D721Med (cell line): ENCODE data around the gene RAB8B.

Experiments used
- DNase-seq: peaks from one replicate; pipeline ENCODE4 v3.0.0; 2011; ENCODE audit warnings: low spot score; ENCODE audit not compliant: insufficient read length
- FAIRE-seq: peaks from 2 replicates; lab custom pipeline; 2011; peaks lifted over from hg19 to GRCh38; lab: Jason Lieb, UNC
- CTCF ChIP-seq: IDR thresholded peaks from 2 replicates; pipeline ENCODE4 v1.5.1; 2012; ENCODE audit warnings: mild to moderate bottlenecking, control low read depth; ENCODE audit not compliant: insufficient read depth; ENCODE audit errors: missing control alignments

Gene RAB8B

GRCh38 chr15:63292771-63293170 is 103.4 kb downstream of the RAB8B start:
- no peak for FAIRE-seq
- DNase-seq: no peak
- no peak for TF ChIP-seq CTCF

- FAIRE-seq (no peak), DNase-seq (no peak)
- no peak for TF ChIP-seq CTCF
Measured at GRCh38 chr15:63294359-63294758, 105.0 kb downstream of the RAB8B start.

GRCh38 chr15:63295341-63295740 is 105.9 kb downstream of the RAB8B start:
- DNase-seq: no peak
- FAIRE-seq: no peak

GRCh38 chr15:63296195-63296594 is 106.8 kb downstream of the RAB8B start:
- TF ChIP-seq CTCF: no peak
- FAIRE-seq: no peak
- DNase-seq: no peak

More at GRCh38 chr15:63295341-63295740, 105.9 kb downstream of the RAB8B start:
- no peak for TF ChIP-seq CTCF

GRCh38 chr15:63299943-63300575 is 110.7 kb downstream of the RAB8B start:
- FAIRE-seq (no peak), DNase-seq (no peak)
- TF ChIP-seq CTCF: no peak

- DNase-seq (no peak), FAIRE-seq (no peak)
- TF ChIP-seq CTCF: no peak
Measured at GRCh38 chr15:63301088-63301487, 111.7 kb downstream of the RAB8B start.

GRCh38 chr15:63305260-63305659 is 115.9 kb downstream of the RAB8B start:
- TF ChIP-seq CTCF: no peak
- FAIRE-seq: no peak
- DNase-seq: no peak
